DMS53 treated with DMSO at 0.1 percent for 48 hours (cell line): ENCODE measurements around the gene PRKAG3.

Experiments used
- DNase-seq: peaks from one replicate; lab custom pipeline; 2025; ENCODE audit not compliant: unreplicated experiment; lab: John Stamatoyannopoulos, UW

The PRKAG3 gene

GRCh38 chr2:218815244-218815637 is 16.4 kb downstream of the PRKAG3 start:
- DNase-seq, result no peak

- DNase-seq, result no peak
Measured at GRCh38 chr2:218814540-218815243, 16.9 kb downstream of the PRKAG3 start.

GRCh38 chr2:218813771-218814460 is 17.7 kb downstream of the PRKAG3 start:
- no peak for DNase-seq

- DNase-seq, result no peak
Measured at GRCh38 chr2:218812861-218813260, 18.7 kb downstream of the PRKAG3 start.

GRCh38 chr2:218812096-218812815 is 19.3 kb downstream of the PRKAG3 start:
- no peak for DNase-seq

- no peak for DNase-seq
Measured at GRCh38 chr2:218811382-218811781, 20.2 kb downstream of the PRKAG3 start.

GRCh38 chr2:218810256-218810655 is 21.3 kb downstream of the PRKAG3 start:
- no peak for DNase-seq

- DNase-seq, result no peak
Measured at GRCh38 chr2:218809515-218809914, 22.1 kb downstream of the PRKAG3 start.

- DNase-seq, result no peak
Measured at GRCh38 chr2:218807626-218808025, 24.0 kb downstream of the PRKAG3 start.

- no peak for DNase-seq
Measured at GRCh38 chr2:218806346-218806978, 25.1 kb downstream of the PRKAG3 start.

GRCh38 chr2:218805627-218806026 is 26.0 kb downstream of the PRKAG3 start:
- DNase-seq, result no peak

GRCh38 chr2:218804817-218805216 is 26.8 kb downstream of the PRKAG3 start:
- DNase-seq, result no peak

GRCh38 chr2:218802386-218802994 is 29.1 kb downstream of the PRKAG3 start:
- no peak for DNase-seq

- no peak for DNase-seq
Measured at GRCh38 chr2:218799990-218800389, 31.6 kb downstream of the PRKAG3 start.

- DNase-seq, result no peak
Measured at GRCh38 chr2:218798767-218799504, 32.7 kb downstream of the PRKAG3 start.

- no peak for DNase-seq
Measured at GRCh38 chr2:218796691-218797090, 34.9 kb downstream of the PRKAG3 start.

- no peak for DNase-seq
Measured at GRCh38 chr2:218792433-218792832, 39.2 kb downstream of the PRKAG3 start.

- DNase-seq, result no peak
Measured at GRCh38 chr2:218788529-218789255, 42.9 kb downstream of the PRKAG3 start.

GRCh38 chr2:218786133-218786532 is 45.5 kb downstream of the PRKAG3 start:
- no peak for DNase-seq

GRCh38 chr2:218785103-218785502 is 46.5 kb downstream of the PRKAG3 start:
- no peak for DNase-seq
